ENCODE results near the gene BDNF. TPM values are rescaled to one million over a fixed set of nuclear protein-coding genes. Genes with fewer than 3 reads are reported as not detected.

The BDNF gene
- total RNA-seq, 4 donors from 2014 or later, result 0.30 TPM; not detected in 3

DNA sequence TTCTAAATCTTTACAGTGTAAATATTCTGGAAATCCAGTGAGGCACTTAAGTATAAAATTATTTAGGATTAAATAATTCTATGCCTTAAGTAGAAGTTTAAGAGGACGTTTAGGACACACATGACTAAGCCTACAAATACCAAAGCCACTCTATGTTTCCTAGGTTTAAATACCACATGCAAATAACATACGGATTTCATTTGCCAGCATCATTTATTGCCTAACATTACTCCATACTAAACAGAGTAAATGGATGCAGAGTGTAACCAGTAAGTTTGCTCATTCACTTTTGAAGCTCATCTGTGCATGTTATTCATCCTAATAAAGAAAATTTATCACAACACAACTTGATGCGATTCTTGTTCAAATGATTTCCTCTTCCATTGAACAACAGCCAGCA is 4.1 kb downstream of the BDNF start:
- TF ChIP-seq EP300 (IDR thresholded peaks at IDR 0.05), result no peak
- no peak for TF ChIP-seq POLR2A (IDR thresholded peaks at IDR 0.05)
- TF ChIP-seq, protein P1, sequence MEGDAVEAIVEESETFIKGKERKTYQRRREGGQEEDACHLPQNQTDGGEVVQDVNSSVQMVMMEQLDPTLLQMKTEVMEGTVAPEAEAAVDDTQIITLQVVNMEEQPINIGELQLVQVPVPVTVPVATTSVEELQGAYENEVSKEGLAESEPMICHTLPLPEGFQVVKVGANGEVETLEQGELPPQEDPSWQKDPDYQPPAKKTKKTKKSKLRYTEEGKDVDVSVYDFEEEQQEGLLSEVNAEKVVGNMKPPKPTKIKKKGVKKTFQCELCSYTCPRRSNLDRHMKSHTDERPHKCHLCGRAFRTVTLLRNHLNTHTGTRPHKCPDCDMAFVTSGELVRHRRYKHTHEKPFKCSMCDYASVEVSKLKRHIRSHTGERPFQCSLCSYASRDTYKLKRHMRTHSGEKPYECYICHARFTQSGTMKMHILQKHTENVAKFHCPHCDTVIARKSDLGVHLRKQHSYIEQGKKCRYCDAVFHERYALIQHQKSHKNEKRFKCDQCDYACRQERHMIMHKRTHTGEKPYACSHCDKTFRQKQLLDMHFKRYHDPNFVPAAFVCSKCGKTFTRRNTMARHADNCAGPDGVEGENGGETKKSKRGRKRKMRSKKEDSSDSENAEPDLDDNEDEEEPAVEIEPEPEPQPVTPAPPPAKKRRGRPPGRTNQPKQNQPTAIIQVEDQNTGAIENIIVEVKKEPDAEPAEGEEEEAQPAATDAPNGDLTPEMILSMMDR (IDR thresholded peaks at IDR 0.05), result no peak
- no peak for DNase-seq (ENCODE audit: low spot score in 2 of 2)
- Histone ChIP-seq H3K4me1 (peaks cover 0 to 27% (median 15%) of the 10 kb centered on the region in 4 donors), H3K27ac (no peak overlapping the region), H3K9me3 (no peaks in the 10 kb centered on the region), H3K36me3 (no peaks in the 10 kb centered on the region), H3K4me3 (no peak overlapping the region), H3K27me3 (peaks cover 0 to 46% of the 10 kb centered on the region in 2 donors)
- WGBS, 2 donors, result 68 to 70% methylated on average over 3 of the region's 3 CpGs

DNA sequence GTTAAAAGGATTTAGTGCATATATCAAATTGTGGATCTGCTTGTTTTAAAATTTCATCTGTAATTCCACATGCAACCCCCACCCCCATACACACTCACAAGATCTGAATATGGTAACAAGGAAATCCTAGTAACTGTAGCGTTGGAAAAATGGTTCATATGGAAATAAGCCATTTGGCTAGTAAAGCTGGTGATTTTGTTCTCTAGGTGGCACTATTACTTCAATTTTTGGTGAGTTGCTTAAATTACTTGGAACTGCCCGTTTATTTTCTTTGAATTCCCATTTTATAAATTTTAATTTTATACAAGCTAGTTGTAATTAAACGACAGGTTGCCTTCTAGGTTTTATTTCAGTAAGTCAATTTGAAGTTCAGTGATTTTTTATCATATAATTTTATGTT is 5.3 kb downstream of the BDNF start:
- peaks cover 0 to 36% of the 10 kb centered on the region in 2 donors for H3K27me3 ChIP-seq
- no peaks in the 10 kb centered on the region for H3K9me3 ChIP-seq
- H3K4me3 ChIP-seq, result no peak overlapping the region
- no peaks in the 10 kb centered on the region for H3K36me3 ChIP-seq
- no peak overlapping the region for H3K27ac ChIP-seq
- H3K4me1 ChIP-seq, result peaks cover 0 to 18% (median 14%) of the 10 kb centered on the region in 4 donors
- no peak for DNase-seq (ENCODE audit: low spot score in 2 of 2)
- TF ChIP-seq, protein P1 (IDR thresholded peaks at IDR 0.05), result no peak
- no peak for TF ChIP-seq EP300 (IDR thresholded peaks at IDR 0.05)
- 14 to 15% methylated on average over 3 of the region's 3 CpGs for WGBS, 2 donors

DNA sequence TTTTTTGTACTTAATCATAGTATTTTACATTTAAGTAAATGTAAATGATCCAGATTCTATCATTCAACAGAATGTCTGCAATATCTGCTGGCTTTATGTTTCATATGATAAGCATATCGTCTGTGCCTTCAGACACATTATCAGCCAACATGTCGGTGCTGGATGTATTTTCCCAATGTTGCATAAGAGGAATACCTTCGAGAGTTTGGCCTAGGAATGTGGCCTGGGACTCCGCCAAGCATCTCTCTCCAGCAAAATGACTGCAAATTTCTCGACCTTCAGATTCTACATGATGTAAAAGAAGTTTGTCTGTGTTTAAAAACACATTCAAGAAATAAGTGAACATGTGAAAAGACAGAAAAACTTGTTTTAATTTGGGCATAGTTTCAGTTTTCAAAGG is 6.9 kb downstream of the BDNF start:
- H3K9me3 ChIP-seq, result no peaks in the 10 kb centered on the region
- no peak for DNase-seq (ENCODE audit: low spot score in 2 of 2)
- TF ChIP-seq, protein P1 (IDR thresholded peaks at IDR 0.05), result no peak
- TF ChIP-seq EP300 (IDR thresholded peaks at IDR 0.05) (no peak), POLR2A (IDR thresholded peaks at IDR 0.05) (no peak)
- H3K4me3 ChIP-seq, result no peak overlapping the region
- 55 to 68% methylated on average over 5 of the region's 5 CpGs for WGBS, 2 donors
- peaks cover 0 to 2% (median under 1%) of the 10 kb centered on the region in 4 donors for H3K4me1 ChIP-seq
- no peak overlapping the region for H3K27ac ChIP-seq
- H3K36me3 ChIP-seq, result no peaks in the 10 kb centered on the region
- H3K27me3 ChIP-seq, result peaks cover 0 to 20% of the 10 kb centered on the region in 2 donors

DNA sequence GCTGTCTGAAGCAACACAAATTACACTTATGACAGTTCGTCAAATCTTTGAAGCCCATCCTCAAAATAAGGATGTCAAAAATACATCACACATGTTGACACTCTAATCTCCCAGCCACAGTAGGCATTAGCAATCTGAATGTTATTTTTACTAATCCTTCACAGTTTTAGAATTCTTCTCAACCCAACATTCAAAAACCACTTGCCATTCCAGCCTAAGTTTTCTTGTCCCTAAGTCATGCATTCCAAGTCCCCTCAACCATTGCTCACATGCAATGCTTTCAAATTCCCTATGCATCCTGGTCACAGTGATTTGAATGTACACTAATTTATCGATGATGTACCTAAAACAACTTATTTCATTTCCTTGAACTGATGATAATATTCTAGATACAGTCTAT is 7.5 kb downstream of the BDNF start:
- H3K27me3 ChIP-seq, result peaks cover 0 to 14% of the 10 kb centered on the region in 2 donors
- no peaks in the 10 kb centered on the region for H3K4me1 ChIP-seq
- H3K9me3 ChIP-seq, result no peaks in the 10 kb centered on the region
- H3K27ac ChIP-seq, result no peak overlapping the region
- no peak for DNase-seq (ENCODE audit: low spot score in 2 of 2)
- TF ChIP-seq, protein P1 (IDR thresholded peaks at IDR 0.05), result no peak
- TF ChIP-seq EP300 (IDR thresholded peaks at IDR 0.05) (no peak), POLR2A (IDR thresholded peaks at IDR 0.05) (no peak)
- H3K4me3 ChIP-seq, result no peak overlapping the region
- 94 to 98% methylated on average over 2 of the region's 2 CpGs for WGBS, 2 donors
- peaks cover 0 to 1% (median 0%) of the 10 kb centered on the region in 3 donors for H3K36me3 ChIP-seq

DNA sequence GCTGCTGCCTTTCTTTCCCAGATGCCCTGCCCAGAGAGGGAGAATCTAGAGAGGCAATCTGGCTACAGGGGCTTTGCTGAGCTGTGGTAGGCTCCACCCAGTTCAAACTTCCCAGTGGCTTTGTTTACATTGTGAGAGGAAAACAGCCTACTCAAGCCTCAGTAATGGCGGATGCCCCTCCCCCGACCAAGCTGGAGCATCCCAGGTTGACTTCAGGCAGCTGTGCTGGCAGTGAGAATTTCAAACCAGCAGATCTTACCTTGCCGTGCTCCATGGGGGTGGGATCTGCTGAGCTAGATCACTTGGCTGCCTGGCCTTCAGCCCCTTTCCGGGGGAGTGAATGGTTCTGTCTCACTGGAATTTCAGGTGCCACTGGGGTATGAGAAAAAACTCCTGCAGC is 12.2 kb downstream of the BDNF start:
- H3K4me1 ChIP-seq, result no peaks in the 10 kb centered on the region
- H3K4me3 ChIP-seq, result no peak overlapping the region
- DNase-seq (ENCODE audit: low spot score in 2 of 2), result no peak
- H3K36me3 ChIP-seq, result peaks cover 0 to 3% (median 0%) of the 10 kb centered on the region in 3 donors
- H3K27me3 ChIP-seq, result no peaks in the 10 kb centered on the region
- 73% methylated on average over 3 of the region's 4 CpGs; no CpG with 5 or more reads in 1 of the 2 donors for WGBS, 2 donors
- TF ChIP-seq, protein P1 (IDR thresholded peaks at IDR 0.05), result no peak
- TF ChIP-seq POLR2A (IDR thresholded peaks at IDR 0.05) (no peak), EP300 (IDR thresholded peaks at IDR 0.05) (no peak)
- peaks cover 0 to 3% (median 0%) of the 10 kb centered on the region in 4 donors for H3K9me3 ChIP-seq
- H3K27ac ChIP-seq, result no peak overlapping the region
